Heart left ventricle (tissue), 13 donors: ENCODE measurements around the gene ZBTB38.

Source experiments
- CTCF ChIP-seq, 12 donors: fragments of 200-600 bp; sonication (generic) in 4 of 12; IDR thresholded peaks; one replicate each; pipeline versions ENCODE4 v1.5.0 to v1.8.0; 2018 to 2022; ENCODE audit warnings: antibody characterized with exemption in 12 of 12, mild to moderate bottlenecking in 5 of 12
- POLR2A ChIP-seq, 2 donors: fragments of 450-650 bp; IDR thresholded peaks; one replicate each; pipeline ENCODE4 v1.6.1; 2017; ENCODE audit warnings: antibody characterized with exemption in 2 of 2, mild to moderate bottlenecking in 2 of 2, moderate library complexity in 2 of 2
- donor health status: ischemic (EF 13 %, LVEDD 7.1; RV severe dilation, severe dysfunction).
- donor health status: DM: no; HTN: yes; CAD: no.
- donor health status: DM: no; HTN: no; CAD: no.
- donor health status: ischemic (EF 25% LVEDD 6.9; RV normal size, moderate dysfunction).
- donor health status: ischemic (EF 25% LVEDD 5.7; RV mildly dilated, moderate dysfunction).
- donor health status: ischemic (EF 35%, LVEDD 5.7; RV mildly dilated, moderate dysfunction).
- donor health status: nonischemic (EF 11% LVEDD 7.7; RV severe dilation, severe dysfunction).
- donor health status: DM: yes; HTN: yes; CAD: no.
- donor health status: PGD.
- donor health status: ischemic (EF 29% LVEDD 5.4; RV normal size, mild dysfunction).
- donor health status: nonischemic (EF 23%, LVEDD 6.1; RV moderate dilation, normal function).

- TF ChIP-seq CTCF (IDR thresholded peaks at IDR 0.05) (no peak), POLR2A (IDR thresholded peaks at IDR 0.05) (no peak)
Observed at GRCh38 chr3:141365201-141365600, 3.1 kb upstream of the ZBTB38 start.
